ENCODE results near the gene P3H2. TPM values are rescaled to one million over a fixed set of nuclear protein-coding genes. Genes with fewer than 3 reads are reported as not detected.
"Not testable (repeated sequence)": the region's sequence is repeated elsewhere in the genome, so short reads cannot be mapped to it uniquely, and the experiment has no call there.

The P3H2 gene
- total RNA-seq, 1 donor from 2014 or later = 22.9 TPM

GRCh38 chr3:190086191-190086590 lies 34.5 kb downstream of the P3H2 start:
- no peak for DNase-seq (ENCODE audit: low spot score)

DNA sequence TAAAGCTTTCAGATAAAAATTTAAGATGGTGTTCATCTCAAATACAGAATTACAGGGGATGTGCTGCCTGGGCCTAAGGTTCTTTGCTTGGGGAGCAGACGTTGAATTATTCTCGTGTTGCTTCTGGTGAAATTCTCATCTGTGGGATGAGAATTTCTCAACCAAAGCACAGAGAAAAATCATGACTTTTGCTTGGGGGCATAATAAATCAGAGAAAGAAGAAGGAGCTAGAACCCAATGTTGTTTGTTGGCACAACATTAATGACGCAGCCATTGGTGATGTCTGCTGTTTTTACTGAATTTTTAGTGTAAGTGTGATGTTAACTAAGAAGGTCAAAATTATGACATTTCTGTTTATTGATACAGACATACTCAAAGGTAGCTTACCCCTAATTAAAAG lies 35.7 kb downstream of the P3H2 start:
- no peak for DNase-seq (ENCODE audit: low spot score)

DNA sequence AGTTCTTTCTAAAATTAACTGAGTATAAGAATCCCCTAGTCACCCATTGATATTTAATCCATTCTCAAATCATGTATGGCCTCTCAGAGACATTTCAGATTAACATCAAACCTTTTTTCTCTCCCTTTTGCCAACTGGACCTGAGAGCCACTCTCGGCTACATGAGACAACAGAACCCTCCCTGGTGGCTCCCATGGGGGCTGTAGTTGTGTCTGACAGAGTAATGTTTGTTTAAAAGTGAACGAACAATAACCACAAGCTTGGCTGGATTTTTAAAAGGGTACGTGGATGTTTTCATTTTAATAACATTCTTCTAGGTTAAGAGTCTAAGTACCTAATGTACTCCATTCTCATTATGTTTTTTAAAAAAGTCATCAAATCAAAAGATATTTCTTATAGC lies 37.1 kb downstream of the P3H2 start:
- no peak for DNase-seq (ENCODE audit: low spot score)

GRCh38 chr3:190081389-190081788 lies 39.3 kb downstream of the P3H2 start:
- DNase-seq (ENCODE audit: low spot score) = no peak

- not testable (repeated sequence) for DNase-seq (ENCODE audit: low spot score)
Observed at GRCh38 chr3:190079173-190079572, 41.5 kb downstream of the P3H2 start.

GRCh38 chr3:190077395-190078045 lies 43.2 kb downstream of the P3H2 start:
- DNase-seq (ENCODE audit: low spot score) = no peak

- peak; percentile 93 for DNase-seq (ENCODE audit: low spot score)
Observed at GRCh38 chr3:190076601-190077394, 43.9 kb downstream of the P3H2 start.

DNA sequence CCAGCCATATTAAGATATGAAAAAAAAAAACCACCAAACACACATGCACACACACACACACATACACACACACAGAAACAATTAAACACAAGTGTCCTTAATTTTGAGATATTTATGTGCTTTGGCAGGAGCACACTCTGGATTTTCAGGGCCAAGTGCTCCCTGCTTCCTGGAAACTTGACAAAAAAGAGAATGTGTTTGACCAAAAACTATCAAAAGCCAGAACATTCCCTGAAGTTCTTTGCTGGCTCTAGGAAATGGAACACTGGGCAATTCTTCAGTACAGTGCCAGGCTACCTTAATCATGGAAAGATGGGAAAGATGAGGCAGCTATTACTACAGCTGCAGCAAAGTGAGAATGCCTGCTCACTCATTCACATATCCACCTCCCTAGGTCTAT lies 44.6 kb downstream of the P3H2 start:
- DNase-seq (ENCODE audit: low spot score) = no peak

GRCh38 chr3:190074817-190075216 lies 45.9 kb downstream of the P3H2 start:
- DNase-seq (ENCODE audit: low spot score) = no peak

DNA sequence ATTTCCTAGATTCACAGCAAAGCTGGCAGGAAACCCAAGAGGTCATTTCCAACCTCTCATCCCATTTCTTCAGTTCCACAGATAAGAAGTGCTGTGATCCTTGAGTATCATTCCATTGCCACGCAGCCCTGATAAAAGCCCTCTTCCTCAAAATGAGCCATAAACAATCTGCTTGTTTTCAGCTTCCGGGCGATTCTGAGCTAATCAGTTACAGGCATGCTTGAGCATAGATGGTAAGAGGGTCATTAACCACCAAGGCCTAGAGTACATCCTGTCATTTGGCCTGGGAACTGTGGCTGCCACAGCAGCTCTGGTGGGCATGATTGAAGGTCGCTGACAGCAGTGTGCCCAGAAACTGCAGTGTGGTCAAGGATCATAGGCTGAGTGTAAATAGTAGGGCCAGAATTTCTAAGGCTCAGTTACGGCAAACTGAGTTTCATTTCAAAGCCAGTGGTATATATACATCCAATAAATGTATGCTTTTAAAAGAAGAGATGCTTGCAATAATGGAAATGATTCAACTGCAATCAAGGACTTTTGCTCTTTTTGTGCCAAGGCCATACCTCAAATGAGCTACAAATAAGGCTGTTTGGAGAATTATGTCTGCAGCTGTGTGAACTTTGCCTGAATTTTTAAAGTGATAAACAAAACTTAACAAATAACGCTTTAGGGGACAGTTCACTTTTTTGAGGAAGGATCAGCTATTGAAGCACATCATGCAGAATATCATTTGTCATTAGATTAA lies 47.3 kb downstream of the P3H2 start:
- DNase-seq (ENCODE audit: low spot score) = no peak

- no peak for DNase-seq (ENCODE audit: low spot score)
Observed at GRCh38 chr3:190072856-190073255, 47.8 kb downstream of the P3H2 start.

GRCh38 chr3:190071921-190072320 lies 48.8 kb downstream of the P3H2 start:
- DNase-seq (ENCODE audit: low spot score) = not testable (repeated sequence)

DNA sequence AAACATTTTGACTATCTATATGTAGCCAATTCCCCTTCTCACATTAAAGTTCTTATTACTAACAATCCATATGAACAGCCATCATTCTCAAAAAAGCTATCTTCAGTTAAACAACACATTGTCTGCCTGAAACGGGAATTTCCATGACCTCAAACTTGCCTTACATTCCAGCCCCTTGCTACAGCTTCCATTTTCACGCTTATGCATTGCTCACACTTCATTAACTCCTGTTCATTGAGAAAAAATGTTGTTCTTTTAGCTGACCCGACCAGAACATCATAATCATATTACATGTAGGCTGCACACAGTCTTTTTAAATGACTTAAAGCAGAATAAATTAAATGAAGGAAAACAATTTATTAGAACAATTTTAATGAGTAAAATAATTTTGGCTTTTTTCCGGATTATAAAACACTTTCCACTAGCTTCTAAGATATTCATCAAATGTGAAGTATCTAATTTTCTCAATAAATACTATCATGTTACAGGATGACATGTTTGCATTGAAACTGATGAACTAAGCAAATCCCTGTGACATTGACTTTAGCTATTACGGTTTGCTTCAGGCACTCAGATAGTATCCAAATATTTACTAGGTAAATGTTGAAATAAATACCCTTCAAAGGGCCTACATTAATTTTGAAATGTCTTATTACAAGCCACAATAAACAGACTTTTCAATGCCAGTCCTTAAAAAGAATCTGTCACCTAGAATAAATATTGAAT lies 49.9 kb downstream of the P3H2 start:
- no peak for DNase-seq (ENCODE audit: low spot score)

GRCh38 chr3:190065204-190065603 lies 55.5 kb downstream of the P3H2 start:
- no peak for DNase-seq (ENCODE audit: low spot score)

- peak; percentile 54 for DNase-seq (ENCODE audit: low spot score)
Observed at GRCh38 chr3:190064659-190065058, 56.0 kb downstream of the P3H2 start.

DNA sequence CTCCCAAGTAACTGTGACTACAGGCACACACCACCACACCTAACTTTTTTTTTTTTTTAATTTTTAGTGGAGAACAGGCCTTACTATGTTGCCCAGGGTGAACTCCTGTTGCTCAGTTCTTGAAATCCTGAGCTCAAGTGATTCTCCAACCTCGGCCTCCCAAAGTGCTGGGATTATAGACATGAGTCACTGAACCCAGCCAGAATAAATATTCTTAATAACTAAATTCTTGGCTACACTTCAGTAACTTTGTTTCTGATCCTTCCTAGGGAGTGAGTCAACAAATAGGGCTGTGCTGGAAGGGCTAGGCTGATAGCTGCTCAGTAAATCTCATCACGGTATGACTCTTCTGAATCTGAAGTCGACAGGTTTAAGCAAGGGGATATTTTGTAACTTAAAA lies 56.6 kb downstream of the P3H2 start:
- DNase-seq (ENCODE audit: low spot score) = peak; percentile 98

- DNase-seq (ENCODE audit: low spot score) = no peak
Observed at GRCh38 chr3:190063490-190063889, 57.2 kb downstream of the P3H2 start.

DNA sequence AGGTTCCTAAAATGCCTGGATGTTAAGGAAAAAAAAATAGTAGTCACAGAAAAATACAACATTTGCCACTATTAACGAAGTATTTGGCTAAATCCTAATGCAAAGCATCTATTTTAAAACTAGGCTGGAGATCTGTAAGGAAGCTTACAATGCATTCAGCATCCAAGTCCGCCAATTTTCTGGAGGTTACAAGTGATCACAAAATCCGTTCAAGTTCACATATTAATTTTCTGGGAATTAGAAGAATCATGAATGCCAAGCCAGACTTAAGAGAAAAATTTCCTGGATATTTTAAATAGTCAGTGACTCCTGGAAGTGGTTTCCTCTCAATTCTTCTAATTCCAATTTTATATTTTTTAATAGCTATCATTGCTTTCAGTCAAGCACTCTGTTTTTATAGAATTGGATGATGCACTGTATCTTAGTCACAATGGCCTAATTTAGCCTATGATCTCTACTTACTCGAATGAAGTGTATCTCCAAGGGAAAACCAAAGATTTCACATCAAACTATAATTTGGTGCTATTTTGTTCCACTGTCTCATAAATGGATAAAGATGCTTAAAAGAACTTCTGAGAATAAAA lies 60.4 kb downstream of the P3H2 start:
- DNase-seq (ENCODE audit: low spot score) = no peak

GRCh38 chr3:190059242-190059590 lies 61.5 kb downstream of the P3H2 start:
- DNase-seq (ENCODE audit: low spot score) = no peak

DNA sequence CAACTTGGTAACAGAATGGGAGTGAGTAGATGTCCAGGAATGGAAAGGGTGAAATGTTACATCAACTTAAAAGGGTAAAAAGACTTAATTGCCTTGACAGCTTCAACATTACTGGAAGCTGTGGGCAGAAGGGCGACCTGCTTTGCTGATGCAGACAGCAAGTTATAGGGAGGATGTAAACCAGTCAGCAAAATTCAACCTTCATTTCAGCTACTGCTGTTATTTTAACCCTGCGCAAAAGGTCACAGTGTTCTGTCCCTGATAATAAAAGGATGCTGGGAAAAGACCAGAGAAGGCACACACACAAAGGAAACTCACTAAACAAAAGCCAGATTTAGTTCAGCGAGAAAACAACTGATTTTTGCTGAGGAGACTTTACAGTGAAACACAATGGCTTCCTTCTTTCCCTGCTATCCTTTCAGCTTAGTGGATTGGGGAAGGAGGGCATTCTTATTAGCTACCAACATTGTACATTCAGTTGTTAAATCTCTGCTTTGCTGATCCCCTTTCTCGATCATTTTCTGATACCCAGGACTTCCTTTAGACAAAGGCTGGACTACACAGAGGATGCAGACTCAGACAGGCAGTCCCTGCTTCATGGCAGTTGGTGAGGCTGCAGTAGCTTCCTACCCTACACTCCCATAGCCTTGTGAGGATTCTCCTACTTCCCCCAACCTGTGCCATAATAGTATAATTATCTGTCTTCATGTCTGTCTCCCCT lies 62.0 kb downstream of the P3H2 start:
- DNase-seq (ENCODE audit: low spot score) = no peak

GRCh38 chr3:190056742-190057141 lies 64.0 kb downstream of the P3H2 start:
- DNase-seq (ENCODE audit: low spot score) = peak; percentile 70
